HG03066 (cell line): Measurements from ENCODE around the gene SFXN4.
"Not testable (repeated sequence)": the region's sequence is repeated elsewhere in the genome, so short reads cannot be mapped to it uniquely, and the experiment has no call there.

Experiments used
- ATAC-seq: cut with Tn5 transposase; IDR thresholded peaks from one replicate; pipeline ENCODE4 v1.9.1; 2021; ENCODE audit warnings: low read depth; ENCODE audit not compliant: unreplicated experiment

SFXN4 gene

GRCh38 chr10:119113751-119114732, 51.5 kb downstream of the SFXN4 start:
- ATAC-seq: no peak

- ATAC-seq: no peak
Observed at GRCh38 chr10:119112056-119112455, 53.5 kb downstream of the SFXN4 start.

GRCh38 chr10:119107771-119108170, 57.7 kb downstream of the SFXN4 start:
- not testable (repeated sequence) for ATAC-seq

GRCh38 chr10:119107106-119107505, 58.4 kb downstream of the SFXN4 start:
- ATAC-seq: not testable (repeated sequence)

- not testable (repeated sequence) for ATAC-seq
Observed at GRCh38 chr10:119105899-119106298, 59.6 kb downstream of the SFXN4 start.

GRCh38 chr10:119105155-119105554, 60.4 kb downstream of the SFXN4 start:
- no peak for ATAC-seq

- peak; percentile 37 for ATAC-seq
Observed at GRCh38 chr10:119104654-119105015, 60.9 kb downstream of the SFXN4 start.

GRCh38 chr10:119103903-119104653, 61.4 kb downstream of the SFXN4 start, which contains the start of gene DENND10:
TSS of gene DENND10 (plus strand) at chr10:119104113. CDS start at chr10:119104143, 30 bp downstream.
- peak; percentile 80 for ATAC-seq

GRCh38 chr10:119103241-119103902, 62.1 kb downstream of the SFXN4 start:
- ATAC-seq: no peak

GRCh38 chr10:119101366-119102098, 64.0 kb downstream of the SFXN4 start:
- no peak for ATAC-seq

GRCh38 chr10:119100434-119101238, 64.9 kb downstream of the SFXN4 start:
- no peak for ATAC-seq

GRCh38 chr10:119098576-119098975, 66.9 kb downstream of the SFXN4 start:
- ATAC-seq: no peak

GRCh38 chr10:119096641-119097415, 68.7 kb downstream of the SFXN4 start:
- ATAC-seq: not testable (repeated sequence)

GRCh38 chr10:119095640-119096039, 69.9 kb downstream of the SFXN4 start:
- ATAC-seq: no peak

- ATAC-seq: no peak
Observed at GRCh38 chr10:119090968-119091367, 74.5 kb downstream of the SFXN4 start.
